ENCODE results near the gene MORN5. TPM values are rescaled to one million over a fixed set of nuclear protein-coding genes. Genes with fewer than 3 reads are reported as not detected.

MORN5 gene
- total and polyA plus RNA-seq, 10 of the 15 experiments (the other 5 are each of a cell fraction or from before 2014, with no cell fraction given) = not detected

DNA sequence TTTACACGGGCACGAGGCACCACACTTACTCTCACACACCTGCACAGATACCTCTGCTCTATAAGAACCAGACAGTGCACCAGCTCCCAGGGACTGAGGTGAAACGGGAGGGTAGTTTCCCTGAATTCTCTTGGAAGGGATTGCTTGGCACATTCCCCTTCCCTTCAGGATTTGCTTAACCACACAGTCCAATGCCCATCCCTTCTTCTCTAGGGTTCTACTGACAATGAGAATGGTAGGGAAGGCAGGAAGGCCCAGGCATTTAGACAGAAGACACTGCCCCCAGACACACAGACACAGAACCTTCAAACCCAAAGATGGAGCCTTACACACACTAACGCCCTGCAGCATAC, 69.8 kb downstream of the MORN5 start:
- 17% methylated on average over 4 of the region's 4 CpGs for WGBS (ENCODE audit: insufficient coverage, insufficient replicate concordance, low lambda C conversion rate, missing lambda C conversion rate)

More for the DNA sequence above, 69.8 kb downstream of the MORN5 start:
- Histone ChIP-seq H3K9ac (ENCODE audit: control insufficient read depth, insufficient read depth, low read length) (no peak overlapping the region), H3K4me3 (no peak overlapping the region), H4K20me1 (ENCODE audit: control insufficient read depth, insufficient read depth) (no peaks in the 10 kb centered on the region; the same call in 1 of the 2 replicates), H3K4me1 (ENCODE audit: control insufficient read depth, insufficient read depth, low read length) (no peaks in the 10 kb centered on the region), H3K36me3 (ENCODE audit: control insufficient read depth in 2 of 2, insufficient read depth in 2 of 2, low read length in 1 of 2) (no peaks in the 10 kb centered on the region), H3K79me2 (ENCODE audit: control insufficient read depth, insufficient read depth, low read length) (no peaks in the 10 kb centered on the region), H3K27ac (ENCODE audit: control insufficient read depth, insufficient read depth) (no peak overlapping the region), H2AFZ (ENCODE audit: control insufficient read depth, low read depth, low read length) (no peak overlapping the region), H3K9me3 (replicated peaks; ENCODE audit: control insufficient read depth, insufficient read depth, low read length) (no peaks in the 10 kb centered on the region), H3K27me3 (replicated peaks in 1 of 2; ENCODE audit: control insufficient read depth in 2 of 2, insufficient read depth in 2 of 2, low read length in 1 of 2) (peaks cover 8 to 27% of the 10 kb centered on the region in 2 experiments), H3K4me2 (ENCODE audit: control insufficient read depth, insufficient read depth) (no peak overlapping the region)
- no peak for DNase-seq (ENCODE audit: low read depth, low spot score)
- intact Hi-C loops (cut with micrococcal nuclease; ENCODE audit: unreplicated experiment) = no loop called here
- ChIA-PET RAD21 (ENCODE audit: unreplicated experiment) (no interaction called here), CTCF (no interaction called here), POLR2A (no interaction called here), SMC1A (ENCODE audit: uncharacterized antibody, unreplicated experiment) (no interaction called here)
- no TSS peak for BruUV-seq (replicated peaks)
- TF ChIP-seq MXI1 (IDR thresholded peaks at IDR 0.05; ENCODE audit: low read depth, low read length) = no peak
- no peak for TF ChIP-seq GABPA (IDR thresholded peaks at IDR 0.05; ENCODE audit: low read depth)
- TF ChIP-seq, protein P1, sequence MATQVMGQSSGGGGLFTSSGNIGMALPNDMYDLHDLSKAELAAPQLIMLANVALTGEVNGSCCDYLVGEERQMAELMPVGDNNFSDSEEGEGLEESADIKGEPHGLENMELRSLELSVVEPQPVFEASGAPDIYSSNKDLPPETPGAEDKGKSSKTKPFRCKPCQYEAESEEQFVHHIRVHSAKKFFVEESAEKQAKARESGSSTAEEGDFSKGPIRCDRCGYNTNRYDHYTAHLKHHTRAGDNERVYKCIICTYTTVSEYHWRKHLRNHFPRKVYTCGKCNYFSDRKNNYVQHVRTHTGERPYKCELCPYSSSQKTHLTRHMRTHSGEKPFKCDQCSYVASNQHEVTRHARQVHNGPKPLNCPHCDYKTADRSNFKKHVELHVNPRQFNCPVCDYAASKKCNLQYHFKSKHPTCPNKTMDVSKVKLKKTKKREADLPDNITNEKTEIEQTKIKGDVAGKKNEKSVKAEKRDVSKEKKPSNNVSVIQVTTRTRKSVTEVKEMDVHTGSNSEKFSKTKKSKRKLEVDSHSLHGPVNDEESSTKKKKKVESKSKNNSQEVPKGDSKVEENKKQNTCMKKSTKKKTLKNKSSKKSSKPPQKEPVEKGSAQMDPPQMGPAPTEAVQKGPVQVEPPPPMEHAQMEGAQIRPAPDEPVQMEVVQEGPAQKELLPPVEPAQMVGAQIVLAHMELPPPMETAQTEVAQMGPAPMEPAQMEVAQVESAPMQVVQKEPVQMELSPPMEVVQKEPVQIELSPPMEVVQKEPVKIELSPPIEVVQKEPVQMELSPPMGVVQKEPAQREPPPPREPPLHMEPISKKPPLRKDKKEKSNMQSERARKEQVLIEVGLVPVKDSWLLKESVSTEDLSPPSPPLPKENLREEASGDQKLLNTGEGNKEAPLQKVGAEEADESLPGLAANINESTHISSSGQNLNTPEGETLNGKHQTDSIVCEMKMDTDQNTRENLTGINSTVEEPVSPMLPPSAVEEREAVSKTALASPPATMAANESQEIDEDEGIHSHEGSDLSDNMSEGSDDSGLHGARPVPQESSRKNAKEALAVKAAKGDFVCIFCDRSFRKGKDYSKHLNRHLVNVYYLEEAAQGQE (IDR thresholded peaks at IDR 0.05; ENCODE audit: low read depth, low read length) = no peak
- TF ChIP-seq MTA2 (IDR thresholded peaks at IDR 0.05; ENCODE audit: low read depth) = no peak
- TF ChIP-seq RB1 (IDR thresholded peaks at IDR 0.05; ENCODE audit: borderline replicate concordance) = no peak
- TF ChIP-seq KDM1A (IDR thresholded peaks at IDR 0.05; ENCODE audit: borderline replicate concordance) = no peak
- TF ChIP-seq SP1 (IDR thresholded peaks at IDR 0.05; ENCODE audit: low read depth, low read length) = no peak
- TF ChIP-seq, protein P2, sequence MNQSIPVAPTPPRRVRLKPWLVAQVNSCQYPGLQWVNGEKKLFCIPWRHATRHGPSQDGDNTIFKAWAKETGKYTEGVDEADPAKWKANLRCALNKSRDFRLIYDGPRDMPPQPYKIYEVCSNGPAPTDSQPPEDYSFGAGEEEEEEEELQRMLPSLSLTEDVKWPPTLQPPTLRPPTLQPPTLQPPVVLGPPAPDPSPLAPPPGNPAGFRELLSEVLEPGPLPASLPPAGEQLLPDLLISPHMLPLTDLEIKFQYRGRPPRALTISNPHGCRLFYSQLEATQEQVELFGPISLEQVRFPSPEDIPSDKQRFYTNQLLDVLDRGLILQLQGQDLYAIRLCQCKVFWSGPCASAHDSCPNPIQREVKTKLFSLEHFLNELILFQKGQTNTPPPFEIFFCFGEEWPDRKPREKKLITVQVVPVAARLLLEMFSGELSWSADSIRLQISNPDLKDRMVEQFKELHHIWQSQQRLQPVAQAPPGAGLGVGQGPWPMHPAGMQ (IDR thresholded peaks at IDR 0.05; ENCODE audit: borderline replicate concordance) = no peak
- no peak for ATAC-seq
- FAIRE-seq = no peak
- in situ Hi-C loops (cut with MboI) = no loop called here

All from GM12878 (cell line).